Naive thymus-derived CD8-positive, alpha-beta T cell (primary cell): Measurements from ENCODE around the gene GRPR. TPM values are rescaled to one million over a fixed set of nuclear protein-coding genes. Genes with fewer than 3 reads are reported as not detected.
A peak's percentile ranks its signal among the peaks of the same experiment; 100 is the strongest.

Source experiments
- ATAC-seq, 2 donors: fragments of 150-1000 bp; cut with Tn5 transposase in 1 of 2; sonication (Bioruptor Pico), chemical (Tn5 transposase) in 1 of 2; 1 replicate in 1 of 2; 2 replicates in 1 of 2; pipeline ENCODE4 v1.10.0; 2021; ENCODE audit warnings: mild to moderate bottlenecking in 2 of 2, moderate library complexity in 2 of 2
- POLR2A ChIA-PET: fragments of 350-600 bp; sonication (Branson Sonifier 250); formaldehyde crosslinking; loops from one replicate; lab custom pipeline; 2021; ENCODE audit warnings: antibody characterized with exemption; lab: Charles Lee
- DNase-seq, 10 donors: peaks; one replicate each; pipeline versions ENCODE4 v3.0.0 to v3.0.0-alpha.2; 2020 to 2022
- H3K27ac Mint-ChIP-seq, 10 donors: one replicate each; pipeline ENCODE4 v1.8.0; 2020 to 2022; ENCODE audit warnings: mild to moderate bottlenecking in 10 of 10, mixed read lengths in 10 of 10, moderate library complexity in 4 of 10, inconsistent platforms in 1 of 10
- H3K27me3 Mint-ChIP-seq, 5 donors: one replicate each; pipeline ENCODE4 v1.8.0; 2021 to 2022; ENCODE audit warnings: mixed read lengths in 5 of 5
- H3K36me3 Mint-ChIP-seq, 3 donors: one replicate each; pipeline ENCODE4 v1.8.0; 2020 to 2022; ENCODE audit warnings: mixed read lengths in 3 of 3, mild to moderate bottlenecking in 2 of 3, inconsistent platforms in 1 of 3
- H3K4me1 Mint-ChIP-seq, 4 donors: one replicate each; pipeline ENCODE4 v1.8.0; 2021 to 2022; ENCODE audit warnings: mixed read lengths in 4 of 4
- H3K4me3 Mint-ChIP-seq, 10 donors: one replicate each; pipeline ENCODE4 v1.8.0; 2020 to 2022; ENCODE audit warnings: mild to moderate bottlenecking in 10 of 10, mixed read lengths in 10 of 10, moderate library complexity in 6 of 10, inconsistent platforms in 1 of 10
- H3K9me3 Mint-ChIP-seq, 9 donors: one replicate each; pipeline ENCODE4 v1.8.0; 2020 to 2022; ENCODE audit warnings: mixed read lengths in 9 of 9, mild to moderate bottlenecking in 3 of 9, inconsistent platforms in 1 of 9, moderate library complexity in 1 of 9
- polyA plus RNA-seq, 3 donors: library from polyadenylated mRNA; unstranded; fragments of 300-500 nt; fragmentation: Illumina TruSeq; gene quantifications; one replicate each; pipeline ENCODE4 v1.2.3, GENCODE V29; 2021
- total RNA-seq, 8 experiments: library from RNA in 2 of 8; stranded (reverse) in 2 of 8; gene quantifications; one replicate each; pipeline ENCODE4 v1.2.3 and lab custom pipeline; 2021 to 2026

GRPR gene
- total and polyA plus RNA-seq, 5 experiments from 2014 or later: 0.25 TPM; not detected in 4

- no peak for ATAC-seq
- H3K36me3 Mint-ChIP-seq: peaks cover 0 to 4% (median 0%) of the 10 kb centered on the region in 3 donors
These were observed 9.3 kb upstream of the GRPR start for GRCh38 chrX:16113978-16114565.

GRCh38 chrX:16114611-16115010 lies 8.8 kb upstream of the GRPR start:
- peaks cover 0 to 11% (median 0%) of the 10 kb centered on the region in 9 donors for H3K9me3 Mint-ChIP-seq
- ATAC-seq (no peak), DNase-seq (no peak)
- no peak overlapping the region for H3K4me3 Mint-ChIP-seq
- H3K27ac Mint-ChIP-seq: peak overlapping the region in 1 of 10 donors; percentile 43
- POLR2A ChIA-PET: no interaction called here
- peaks cover 0 to 6% (median 2%) of the 10 kb centered on the region in 5 donors for H3K27me3 Mint-ChIP-seq
- peaks cover 0 to 4% (median 0%) of the 10 kb centered on the region in 3 donors for H3K36me3 Mint-ChIP-seq
- H3K4me1 Mint-ChIP-seq: peaks cover 0 to 13% (median 0%) of the 10 kb centered on the region in 4 donors

More at GRCh38 chrX:16113978-16114565, 9.3 kb upstream of the GRPR start:
- POLR2A ChIA-PET: no interaction called here
- no peak for DNase-seq
- peaks cover 0 to 8% (median 0%) of the 10 kb centered on the region in 4 donors for H3K4me1 Mint-ChIP-seq
- H3K9me3 Mint-ChIP-seq: peaks cover 0 to 7% (median 0%) of the 10 kb centered on the region in 9 donors
- H3K4me3 Mint-ChIP-seq: no peak overlapping the region
- H3K27ac Mint-ChIP-seq: peak overlapping the region in 1 of 10 donors; percentile 51
- peaks cover 0 to 6% (median 2%) of the 10 kb centered on the region in 5 donors for H3K27me3 Mint-ChIP-seq

- peak overlapping the region in 2 of 10 donors; percentile 3 to 5 for H3K27ac Mint-ChIP-seq
- H3K4me3 Mint-ChIP-seq: no peak overlapping the region
- no peak for ATAC-seq
- peaks cover 0 to 10% (median 0%) of the 10 kb centered on the region in 9 donors for H3K9me3 Mint-ChIP-seq
- POLR2A ChIA-PET: no interaction called here
- no peaks in the 10 kb centered on the region for H3K36me3 Mint-ChIP-seq
- peaks cover 5 to 23% (median 10%) of the 10 kb centered on the region in 4 donors for H3K4me1 Mint-ChIP-seq
- no peak for DNase-seq
- H3K27me3 Mint-ChIP-seq: peaks cover 0 to 7% (median 1%) of the 10 kb centered on the region in 5 donors
These were observed 3.8 kb upstream of the GRPR start for GRCh38 chrX:16119353-16120220.

GRCh38 chrX:16120431-16120830 lies 2.9 kb upstream of the GRPR start:
- peak overlapping the region in 1 of 10 donors; percentile 5 for H3K27ac Mint-ChIP-seq

GRCh38 chrX:16124201-16124600 lies 836 bp downstream of the GRPR start:
- H3K4me3 Mint-ChIP-seq: no peak overlapping the region
- H3K9me3 Mint-ChIP-seq: peaks cover 0 to 4% (median 0%) of the 10 kb centered on the region in 9 donors
- H3K27me3 Mint-ChIP-seq: peaks cover 2 to 10% (median 5%) of the 10 kb centered on the region in 5 donors
- no peaks in the 10 kb centered on the region for H3K36me3 Mint-ChIP-seq
- no peak overlapping the region for H3K27ac Mint-ChIP-seq
- no peak for DNase-seq
- peaks cover 5 to 20% (median 10%) of the 10 kb centered on the region in 4 donors for H3K4me1 Mint-ChIP-seq
- no peak for ATAC-seq
- POLR2A ChIA-PET: no interaction called here

More at GRCh38 chrX:16120431-16120830, 2.9 kb upstream of the GRPR start:
- Mint-ChIP-seq H3K4me3 (no peak overlapping the region), H3K27me3 (peaks cover 0 to 5% (median 1%) of the 10 kb centered on the region in 5 donors), H3K36me3 (no peaks in the 10 kb centered on the region), H3K9me3 (peaks cover 0 to 8% (median 0%) of the 10 kb centered on the region in 9 donors), H3K4me1 (peaks cover 5 to 23% (median 10%) of the 10 kb centered on the region in 4 donors)
- DNase-seq (no peak), ATAC-seq (no peak)
- POLR2A ChIA-PET: no interaction called here

- POLR2A ChIA-PET: no interaction called here
- ATAC-seq: no peak
These were observed 2.3 kb downstream of the GRPR start for GRCh38 chrX:16125520-16126149.

GRCh38 chrX:16130707-16131106 lies 7.3 kb downstream of the GRPR start:
- H3K4me3 Mint-ChIP-seq: no peak overlapping the region
- no peak for DNase-seq
- H3K9me3 Mint-ChIP-seq: no peaks in the 10 kb centered on the region
- H3K36me3 Mint-ChIP-seq: no peaks in the 10 kb centered on the region
- ATAC-seq: no peak
- no peaks in the 10 kb centered on the region for H3K4me1 Mint-ChIP-seq
- POLR2A ChIA-PET: no interaction called here
- H3K27me3 Mint-ChIP-seq: peaks cover 4 to 29% (median 7%) of the 10 kb centered on the region in 5 donors
- H3K27ac Mint-ChIP-seq: no peak overlapping the region

More at GRCh38 chrX:16125520-16126149, 2.3 kb downstream of the GRPR start:
- no peak for DNase-seq
- peaks cover 4 to 20% (median 7%) of the 10 kb centered on the region in 5 donors for H3K27me3 Mint-ChIP-seq
- no peak overlapping the region for H3K4me3 Mint-ChIP-seq
- H3K36me3 Mint-ChIP-seq: no peaks in the 10 kb centered on the region
- H3K27ac Mint-ChIP-seq: peak overlapping the region in 1 of 10 donors; percentile 15
- no peaks in the 10 kb centered on the region for H3K9me3 Mint-ChIP-seq
- H3K4me1 Mint-ChIP-seq: peaks cover 1 to 8% (median 5%) of the 10 kb centered on the region in 4 donors

- peaks cover 0 to 5% (median 0%) of the 10 kb centered on the region in 4 donors for H3K4me1 Mint-ChIP-seq
- ATAC-seq: no peak
These were observed 11.6 kb downstream of the GRPR start for GRCh38 chrX:16134936-16135335.

GRCh38 chrX:16136080-16136479 lies 12.7 kb downstream of the GRPR start:
- no peaks in the 10 kb centered on the region for H3K9me3 Mint-ChIP-seq
- H3K36me3 Mint-ChIP-seq: no peaks in the 10 kb centered on the region
- DNase-seq: no peak
- H3K4me1 Mint-ChIP-seq: peaks cover 0 to 5% (median 0%) of the 10 kb centered on the region in 4 donors
- no peak overlapping the region for H3K27ac Mint-ChIP-seq
- POLR2A ChIA-PET: no interaction called here
- ATAC-seq: no peak
- H3K27me3 Mint-ChIP-seq: peaks cover 0 to 11% (median 0%) of the 10 kb centered on the region in 5 donors
- no peak overlapping the region for H3K4me3 Mint-ChIP-seq

More at GRCh38 chrX:16134936-16135335, 11.6 kb downstream of the GRPR start:
- no peak overlapping the region for H3K27ac Mint-ChIP-seq
- no peaks in the 10 kb centered on the region for H3K36me3 Mint-ChIP-seq
- no peaks in the 10 kb centered on the region for H3K9me3 Mint-ChIP-seq
- H3K27me3 Mint-ChIP-seq: peaks cover 0 to 14% (median under 1%) of the 10 kb centered on the region in 5 donors
- H3K4me3 Mint-ChIP-seq: no peak overlapping the region
- no peak for DNase-seq
- POLR2A ChIA-PET: no interaction called here

- peak overlapping the region in 1 of 10 donors; percentile 49 for H3K27ac Mint-ChIP-seq
- POLR2A ChIA-PET: no interaction called here
- ATAC-seq (no peak), DNase-seq (no peak)
- H3K27me3 Mint-ChIP-seq: peaks cover 0 to 11% (median 0%) of the 10 kb centered on the region in 5 donors
- no peak overlapping the region for H3K4me3 Mint-ChIP-seq
- H3K36me3 Mint-ChIP-seq: no peaks in the 10 kb centered on the region
- H3K9me3 Mint-ChIP-seq: no peaks in the 10 kb centered on the region
- H3K4me1 Mint-ChIP-seq: peaks cover 0 to 5% (median 0%) of the 10 kb centered on the region in 4 donors
These were observed 14.2 kb downstream of the GRPR start for GRCh38 chrX:16137416-16138107.

- POLR2A ChIA-PET: no interaction called here
- ATAC-seq (no peak), DNase-seq (no peak)
- Mint-ChIP-seq H3K4me3 (no peak overlapping the region), H3K9me3 (no peaks in the 10 kb centered on the region), H3K27me3 (peaks cover 0 to 16% (median 3%) of the 10 kb centered on the region in 5 donors), H3K27ac (no peak overlapping the region), H3K36me3 (no peaks in the 10 kb centered on the region), H3K4me1 (peaks cover 0 to 5% (median 0%) of the 10 kb centered on the region in 4 donors)
These were observed 14.7 kb downstream of the GRPR start for GRCh38 chrX:16138108-16138427.

GRCh38 chrX:16140448-16140847 lies 17.1 kb downstream of the GRPR start:
- Mint-ChIP-seq H3K9me3 (peaks cover 0 to 5% (median 0%) of the 10 kb centered on the region in 9 donors), H3K36me3 (peaks cover 0 to 8% (median 0%) of the 10 kb centered on the region in 3 donors), H3K27ac (no peak overlapping the region), H3K4me3 (no peak overlapping the region), H3K27me3 (peaks cover 1 to 23% (median 9%) of the 10 kb centered on the region in 5 donors), H3K4me1 (peaks cover 0 to 5% (median 0%) of the 10 kb centered on the region in 4 donors)
- ATAC-seq: no peak
- POLR2A ChIA-PET: no interaction called here
- no peak for DNase-seq
